ENCODE measurements around the gene COL25A1.

The COL25A1 gene

DNA sequence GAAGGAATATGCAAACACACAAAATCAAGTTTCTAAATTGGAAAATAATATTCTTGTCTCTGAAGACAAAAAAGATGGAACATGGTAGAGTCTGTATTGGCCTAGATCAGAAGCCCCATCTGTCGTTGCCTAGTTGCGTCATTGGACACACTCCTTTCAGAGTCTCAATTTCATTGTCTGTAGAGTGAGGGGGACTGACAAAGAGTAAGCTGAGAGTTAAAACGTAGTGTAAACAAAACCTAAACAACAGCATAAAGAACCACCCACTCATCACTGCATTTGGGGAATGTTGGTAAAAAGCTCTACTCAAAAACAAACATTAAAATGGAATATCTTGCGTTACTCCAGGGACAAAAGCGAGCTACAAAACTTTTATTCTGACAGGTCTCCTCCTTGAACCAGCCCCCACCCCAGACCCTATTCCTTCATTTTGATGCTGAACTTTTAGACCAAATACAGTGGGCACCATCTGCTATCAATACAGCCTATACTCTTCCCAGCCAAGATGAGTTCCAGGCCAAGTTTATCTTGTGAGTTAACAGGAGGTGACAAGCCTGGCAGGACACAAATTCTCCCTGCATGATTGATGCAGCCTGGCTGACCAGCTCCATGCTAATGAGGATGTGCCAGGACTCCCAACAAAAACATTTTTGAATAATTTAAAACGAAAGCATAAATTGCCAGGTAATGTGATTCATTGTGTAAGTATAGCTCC, 125.2 kb downstream of the COL25A1 start:
- no peak overlapping the region for H3K4me3 ChIP-seq
- H3K36me3 ChIP-seq (ENCODE audit: insufficient read depth, low read length) = no peaks in the 10 kb centered on the region

GRCh38 chr4:109174224-109174953, 128.1 kb downstream of the COL25A1 start:
- H3K4me3 ChIP-seq = no peak overlapping the region
- no peak for TF ChIP-seq FOXP2 (optimal IDR thresholded peaks at IDR 0.05; ENCODE audit: control extremely low read depth, extremely low read length, insufficient read depth)
- H3K36me3 ChIP-seq (ENCODE audit: insufficient read depth, low read length) = no peaks in the 10 kb centered on the region
- H3K9ac ChIP-seq (ENCODE audit: insufficient read length) = no peak overlapping the region
- no peaks in the 10 kb centered on the region for H3K9me3 ChIP-seq (ENCODE audit: low read depth, low read length)
- DNase-seq (ENCODE audit: low read depth, low spot score) = no peak
- H3K27ac ChIP-seq = no peak overlapping the region

More for the DNA sequence above, 125.2 kb downstream of the COL25A1 start:
- no peak for DNase-seq (ENCODE audit: low read depth, low spot score)
- no peak overlapping the region for H3K27ac ChIP-seq
- TF ChIP-seq FOXP2 (optimal IDR thresholded peaks at IDR 0.05; ENCODE audit: control extremely low read depth, extremely low read length, insufficient read depth) (no peak), POLR2AphosphoS5 (IDR thresholded peaks at IDR 0.05; ENCODE audit: borderline replicate concordance, low read depth, low read length) (no peak), EZH2 (IDR thresholded peaks at IDR 0.05) (no peak)
- H3K9me3 ChIP-seq (ENCODE audit: low read depth, low read length) = no peaks in the 10 kb centered on the region
- no peak overlapping the region for H3K9ac ChIP-seq (ENCODE audit: insufficient read length)

DNA sequence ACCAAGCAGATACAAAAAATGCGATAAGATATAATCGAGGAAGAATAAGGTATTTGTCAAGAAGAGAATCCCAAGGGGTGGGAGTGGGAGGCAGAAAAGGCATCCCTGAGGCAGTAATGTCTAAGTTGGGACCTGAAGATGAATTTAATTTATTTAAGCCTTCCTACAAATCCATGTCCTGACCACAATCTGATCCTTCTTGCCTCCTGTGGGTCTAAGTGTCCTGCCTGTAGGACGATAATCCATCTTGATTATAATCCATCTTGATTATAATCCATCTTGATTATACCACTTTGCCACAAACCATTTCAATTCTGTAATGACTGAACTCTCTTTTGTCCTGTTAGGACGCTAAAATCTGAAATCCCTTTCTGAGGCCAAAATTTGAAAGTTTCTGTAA, 130.2 kb downstream of the COL25A1 start:
- TF ChIP-seq FOXP2 (optimal IDR thresholded peaks at IDR 0.05; ENCODE audit: control extremely low read depth, extremely low read length, insufficient read depth) (no peak), POLR2AphosphoS5 (IDR thresholded peaks at IDR 0.05; ENCODE audit: borderline replicate concordance, low read depth, low read length) (no peak), EZH2 (IDR thresholded peaks at IDR 0.05) (no peak)
- H3K9me3 ChIP-seq (ENCODE audit: low read depth, low read length) = no peaks in the 10 kb centered on the region
- H3K9ac ChIP-seq (ENCODE audit: insufficient read length) = no peak overlapping the region
- no peak overlapping the region for H3K4me3 ChIP-seq
- H3K27ac ChIP-seq = no peak overlapping the region
- no peak for DNase-seq (ENCODE audit: low read depth, low spot score)
- H3K36me3 ChIP-seq (ENCODE audit: insufficient read depth, low read length) = no peaks in the 10 kb centered on the region

GRCh38 chr4:109171070-109171469, 131.4 kb downstream of the COL25A1 start:
- H3K9me3 ChIP-seq (ENCODE audit: low read depth, low read length) = no peaks in the 10 kb centered on the region
- no peak overlapping the region for H3K9ac ChIP-seq (ENCODE audit: insufficient read length)
- no peak overlapping the region for H3K4me3 ChIP-seq
- TF ChIP-seq POLR2AphosphoS5 (IDR thresholded peaks at IDR 0.05; ENCODE audit: borderline replicate concordance, low read depth, low read length) (no peak), FOXP2 (optimal IDR thresholded peaks at IDR 0.05; ENCODE audit: control extremely low read depth, extremely low read length, insufficient read depth) (no peak), EZH2 (IDR thresholded peaks at IDR 0.05) (no peak)
- H3K36me3 ChIP-seq (ENCODE audit: insufficient read depth, low read length) = no peaks in the 10 kb centered on the region
- no peak for DNase-seq (ENCODE audit: low read depth, low spot score)
- H3K27ac ChIP-seq = no peak overlapping the region

DNA sequence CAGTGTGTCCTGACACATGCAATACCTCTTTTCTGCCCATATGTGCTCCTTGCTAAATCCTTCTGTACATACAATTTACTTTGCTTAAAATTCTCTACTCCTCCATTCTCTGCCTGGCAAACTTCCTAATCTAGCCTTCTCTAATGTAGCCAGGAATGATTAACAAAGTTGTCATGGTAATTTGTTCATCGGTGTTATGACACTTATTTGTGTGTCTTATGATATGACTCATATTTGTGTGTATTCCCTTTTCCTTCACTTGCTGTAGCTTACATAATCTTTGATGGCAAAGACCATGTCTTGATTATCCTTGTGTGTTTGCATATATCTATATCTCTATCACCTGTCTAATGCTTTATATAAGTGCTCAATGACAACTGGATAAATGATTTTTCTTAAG, 133.3 kb downstream of the COL25A1 start:
- Histone ChIP-seq H3K9me3 (ENCODE audit: low read depth, low read length) (no peaks in the 10 kb centered on the region), H3K27ac (no peak overlapping the region), H3K4me3 (no peak overlapping the region), H3K9ac (ENCODE audit: insufficient read length) (no peak overlapping the region), H3K36me3 (ENCODE audit: insufficient read depth, low read length) (no peaks in the 10 kb centered on the region)
- TF ChIP-seq FOXP2 (optimal IDR thresholded peaks at IDR 0.05; ENCODE audit: control extremely low read depth, extremely low read length, insufficient read depth) = no peak
- TF ChIP-seq POLR2AphosphoS5 (IDR thresholded peaks at IDR 0.05; ENCODE audit: borderline replicate concordance, low read depth, low read length) = no peak
- TF ChIP-seq EZH2 (IDR thresholded peaks at IDR 0.05) = no peak
- DNase-seq (ENCODE audit: low read depth, low spot score) = no peak

- no peak for DNase-seq (ENCODE audit: low read depth, low spot score)
- Histone ChIP-seq H3K27ac (no peak overlapping the region), H3K4me3 (no peak overlapping the region), H3K9ac (ENCODE audit: insufficient read length) (no peak overlapping the region), H3K36me3 (ENCODE audit: insufficient read depth, low read length) (no peaks in the 10 kb centered on the region), H3K9me3 (ENCODE audit: low read depth, low read length) (no peaks in the 10 kb centered on the region)
- TF ChIP-seq FOXP2 (optimal IDR thresholded peaks at IDR 0.05; ENCODE audit: control extremely low read depth, extremely low read length, insufficient read depth) (no peak), POLR2AphosphoS5 (IDR thresholded peaks at IDR 0.05; ENCODE audit: borderline replicate concordance, low read depth, low read length) (no peak), EZH2 (IDR thresholded peaks at IDR 0.05) (no peak)
These were observed 135.9 kb downstream of the COL25A1 start for GRCh38 chr4:109166586-109166985.

- Histone ChIP-seq H3K36me3 (ENCODE audit: insufficient read depth, low read length) (no peaks in the 10 kb centered on the region), H3K4me3 (no peak overlapping the region), H3K9me3 (ENCODE audit: low read depth, low read length) (no peaks in the 10 kb centered on the region), H3K27ac (no peak overlapping the region), H3K9ac (ENCODE audit: insufficient read length) (no peak overlapping the region)
- TF ChIP-seq FOXP2 (optimal IDR thresholded peaks at IDR 0.05; ENCODE audit: control extremely low read depth, extremely low read length, insufficient read depth) (no peak), EZH2 (IDR thresholded peaks at IDR 0.05) (no peak), POLR2AphosphoS5 (IDR thresholded peaks at IDR 0.05; ENCODE audit: borderline replicate concordance, low read depth, low read length) (no peak)
- DNase-seq (ENCODE audit: low read depth, low spot score) = no peak
These were observed 136.3 kb downstream of the COL25A1 start for GRCh38 chr4:109166126-109166525.

- TF ChIP-seq EZH2 (IDR thresholded peaks at IDR 0.05) = no peak
- TF ChIP-seq FOXP2 (optimal IDR thresholded peaks at IDR 0.05; ENCODE audit: control extremely low read depth, extremely low read length, insufficient read depth) = no peak
- TF ChIP-seq POLR2AphosphoS5 (IDR thresholded peaks at IDR 0.05; ENCODE audit: borderline replicate concordance, low read depth, low read length) = no peak
These were observed 138.4 kb downstream of the COL25A1 start for GRCh38 chr4:109164011-109164410.

More at GRCh38 chr4:109164011-109164410, 138.4 kb downstream of the COL25A1 start:
- no peak for DNase-seq (ENCODE audit: low read depth, low spot score)
- no peaks in the 10 kb centered on the region for H3K9me3 ChIP-seq (ENCODE audit: low read depth, low read length)
- no peaks in the 10 kb centered on the region for H3K36me3 ChIP-seq (ENCODE audit: insufficient read depth, low read length)
- H3K9ac ChIP-seq (ENCODE audit: insufficient read length) = no peak overlapping the region
- H3K4me3 ChIP-seq = no peak overlapping the region
- no peak overlapping the region for H3K27ac ChIP-seq
